ENCODE data around the gene TLN1. TPM values are rescaled to one million over a fixed set of nuclear protein-coding genes. Genes with fewer than 3 reads are reported as not detected.

TLN1 gene
- total and polyA plus RNA-seq, 2 experiments from 2014 or later, result 21.5 to 120 TPM

- Histone ChIP-seq H3K4me3 (peak overlapping the region; percentile 59), H3K36me3 (ENCODE audit: insufficient read depth) (peaks cover 4% of the 10 kb centered on the region; the same call in 1 of the 2 replicates), H3K4me2 (peak overlapping the region; percentile 78), H3K79me2 (replicated peaks; ENCODE audit: insufficient read depth) (no peaks in the 10 kb centered on the region), H3K27ac (ENCODE audit: low read depth) (peak overlapping the region; percentile 20), H2AFZ (peak overlapping the region; percentile 90), H3K4me1 (ENCODE audit: insufficient read depth) (peaks cover 8% of the 10 kb centered on the region; the same call in 1 of the 2 replicates), H3K27me3 (ENCODE audit: insufficient read depth) (peaks cover 4% of the 10 kb centered on the region; the same call in 1 of the 2 replicates), H3F3A (replicated peaks; ENCODE audit: low read depth) (peaks cover 16% of the 10 kb centered on the region; the same call in 1 of the 2 replicates), H3K9me2 (ENCODE audit: insufficient read depth) (no peaks in the 10 kb centered on the region), H4K20me1 (replicated peaks; ENCODE audit: insufficient read depth) (no peaks in the 10 kb centered on the region; the same call in none of the 2 replicates)
- Mint-ChIP-seq H3K27me3 (ENCODE audit: insufficient read depth, low read depth, poor library complexity) (peaks cover 29% of the 10 kb centered on the region), H3K4me3 (peak overlapping the region; percentile 77), H3K27ac (peak overlapping the region; percentile 100), H3K9me3 (peaks cover 3% of the 10 kb centered on the region; the same call in 2 of the 3 replicates), H3K36me3 (ENCODE audit: low read depth) (peaks cover 34% of the 10 kb centered on the region), H3K4me1 (peaks cover 30% of the 10 kb centered on the region)
- DNase-seq (ENCODE audit: low spot score) (no peak), ATAC-seq (peak; percentile 5)
- no peak for TF ChIP-seq EZH2phosphoT487 (IDR thresholded peaks at IDR 0.05; ENCODE audit: unreplicated experiment)
- TF ChIP-seq CTCF (conservative IDR thresholded peaks at IDR 0.05; ENCODE audit: low read depth in 2 of 2), result no peak
- no peak for TF ChIP-seq ZNF331 (CRISPR knock-in tag; IDR thresholded peaks at IDR 0.05; ENCODE audit: low read depth)
- no peak for TF ChIP-seq ZNF114 (CRISPR knock-in tag; IDR thresholded peaks at IDR 0.05)
- no peak for TF ChIP-seq ZNF462 (CRISPR knock-in tag; IDR thresholded peaks at IDR 0.05)
- TF ChIP-seq NANOG (IDR thresholded peaks at IDR 0.05; ENCODE audit: borderline replicate concordance), result no peak
- no peak for TF ChIP-seq POLR2AphosphoS5 (IDR thresholded peaks at IDR 0.05; ENCODE audit: low read depth)
- TF ChIP-seq REST (IDR thresholded peaks at IDR 0.05; ENCODE audit: unreplicated experiment), result no peak
- no peak for TF ChIP-seq CREB1 (CRISPR knock-in tag; IDR thresholded peaks at IDR 0.05; ENCODE audit: low read depth)
- no peak for TF ChIP-seq JUNB (IDR thresholded peaks at IDR 0.05; ENCODE audit: unreplicated experiment)
These were observed 75.0 kb downstream of the TLN1 start for GRCh38 chr9:35656831-35657545.
